ENCODE data around the gene RNF126.

DNA sequence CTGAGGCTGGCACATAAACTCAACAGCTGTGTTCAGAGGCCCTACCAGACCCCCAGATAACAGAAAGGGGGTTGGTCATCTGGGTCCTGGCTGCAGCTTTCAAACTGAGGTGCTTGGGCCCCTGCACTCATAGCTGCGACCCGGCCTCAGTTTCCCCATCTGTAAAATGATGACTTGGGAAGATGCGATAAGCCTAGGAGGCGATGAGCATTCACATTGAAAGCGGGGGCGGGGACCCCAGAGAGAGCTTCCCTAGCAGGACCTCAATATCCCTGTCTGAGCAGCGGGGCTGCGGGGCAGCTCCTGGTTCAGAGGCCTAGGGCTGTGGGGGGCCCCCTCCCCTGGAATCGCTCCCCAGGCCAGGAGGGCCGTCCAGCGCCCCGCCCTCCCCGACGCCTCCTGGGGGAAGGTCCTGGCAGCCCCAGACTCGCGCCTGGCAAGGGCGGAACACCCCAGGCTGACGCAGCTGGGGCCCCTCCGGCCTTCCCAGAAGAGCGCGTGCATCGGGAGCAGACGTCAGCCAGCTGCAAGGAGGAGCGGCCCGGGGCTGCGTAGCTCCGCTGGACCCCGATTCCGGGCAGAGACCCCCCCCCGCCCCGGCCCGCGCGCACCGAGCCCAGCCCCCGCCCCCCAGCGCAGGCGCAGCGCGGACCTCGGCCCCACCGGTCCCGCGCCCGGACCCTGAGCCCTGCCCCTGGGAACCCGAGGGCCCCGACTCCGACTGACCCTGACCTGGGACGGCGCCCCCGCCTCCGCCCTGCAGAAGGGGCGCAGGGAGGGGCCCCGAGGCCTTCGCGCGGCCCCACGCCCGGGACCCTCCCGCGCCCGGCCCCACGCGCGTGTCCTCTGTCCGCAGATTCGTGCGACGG lies 16.6 kb upstream of the RNF126 start:
- TF ChIP-seq, protein P1, sequence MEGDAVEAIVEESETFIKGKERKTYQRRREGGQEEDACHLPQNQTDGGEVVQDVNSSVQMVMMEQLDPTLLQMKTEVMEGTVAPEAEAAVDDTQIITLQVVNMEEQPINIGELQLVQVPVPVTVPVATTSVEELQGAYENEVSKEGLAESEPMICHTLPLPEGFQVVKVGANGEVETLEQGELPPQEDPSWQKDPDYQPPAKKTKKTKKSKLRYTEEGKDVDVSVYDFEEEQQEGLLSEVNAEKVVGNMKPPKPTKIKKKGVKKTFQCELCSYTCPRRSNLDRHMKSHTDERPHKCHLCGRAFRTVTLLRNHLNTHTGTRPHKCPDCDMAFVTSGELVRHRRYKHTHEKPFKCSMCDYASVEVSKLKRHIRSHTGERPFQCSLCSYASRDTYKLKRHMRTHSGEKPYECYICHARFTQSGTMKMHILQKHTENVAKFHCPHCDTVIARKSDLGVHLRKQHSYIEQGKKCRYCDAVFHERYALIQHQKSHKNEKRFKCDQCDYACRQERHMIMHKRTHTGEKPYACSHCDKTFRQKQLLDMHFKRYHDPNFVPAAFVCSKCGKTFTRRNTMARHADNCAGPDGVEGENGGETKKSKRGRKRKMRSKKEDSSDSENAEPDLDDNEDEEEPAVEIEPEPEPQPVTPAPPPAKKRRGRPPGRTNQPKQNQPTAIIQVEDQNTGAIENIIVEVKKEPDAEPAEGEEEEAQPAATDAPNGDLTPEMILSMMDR (IDR thresholded peaks at IDR 0.05), result no peak
- no peak for TF ChIP-seq POLR2A (IDR thresholded peaks at IDR 0.05)
- peak in 1 of 2 donors; percentile 74 for TF ChIP-seq POLR2AphosphoS5 (IDR thresholded peaks at IDR 0.05; ENCODE audit: insufficient read depth in 1 of 2, low read depth in 1 of 2)
